A673 (cell line): ENCODE data around the gene KCND3.

Experiments used
- EZH2 ChIP-seq: fragments of 200-600 bp; sonication (generic); IDR thresholded peaks from 2 replicates; pipeline ENCODE4 v1.6.1; 2017; ENCODE audit warnings: borderline replicate concordance, low read depth, mild to moderate bottlenecking, mixed read lengths, antibody characterized with exemption, low read length; ENCODE audit not compliant: poor library complexity, severe bottlenecking
- TF ChIP-seq, protein P1 (sequence below): fragments of 300-800, 200-600 bp; sonication (generic); conservative IDR thresholded peaks from 2 replicates; pipeline ENCODE4 v1.5.1; 2017; ENCODE audit warnings: low read depth, mild to moderate bottlenecking, antibody characterized with exemption, low read length, moderate library complexity, mixed read lengths

DNA sequence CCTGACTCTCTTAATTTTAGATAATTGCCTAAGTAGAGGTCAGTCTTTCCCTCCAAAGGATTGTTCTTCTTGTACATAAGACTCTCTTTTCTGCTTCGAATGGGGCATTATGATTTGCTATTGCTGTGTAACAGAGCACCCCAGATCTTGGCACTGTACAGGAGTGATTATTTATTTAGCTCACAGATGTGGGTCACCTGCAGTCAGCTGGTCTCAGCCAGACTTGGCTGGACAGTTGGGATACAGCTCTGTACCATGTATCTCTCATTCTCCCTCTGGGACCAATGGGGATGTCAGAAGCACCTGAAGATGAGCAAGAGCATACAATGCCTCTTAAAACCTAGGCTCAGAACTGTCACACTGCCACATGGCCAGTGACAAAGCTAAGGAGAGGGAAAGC lies 23.4 kb upstream of the KCND3 start:
- TF ChIP-seq, protein P1, sequence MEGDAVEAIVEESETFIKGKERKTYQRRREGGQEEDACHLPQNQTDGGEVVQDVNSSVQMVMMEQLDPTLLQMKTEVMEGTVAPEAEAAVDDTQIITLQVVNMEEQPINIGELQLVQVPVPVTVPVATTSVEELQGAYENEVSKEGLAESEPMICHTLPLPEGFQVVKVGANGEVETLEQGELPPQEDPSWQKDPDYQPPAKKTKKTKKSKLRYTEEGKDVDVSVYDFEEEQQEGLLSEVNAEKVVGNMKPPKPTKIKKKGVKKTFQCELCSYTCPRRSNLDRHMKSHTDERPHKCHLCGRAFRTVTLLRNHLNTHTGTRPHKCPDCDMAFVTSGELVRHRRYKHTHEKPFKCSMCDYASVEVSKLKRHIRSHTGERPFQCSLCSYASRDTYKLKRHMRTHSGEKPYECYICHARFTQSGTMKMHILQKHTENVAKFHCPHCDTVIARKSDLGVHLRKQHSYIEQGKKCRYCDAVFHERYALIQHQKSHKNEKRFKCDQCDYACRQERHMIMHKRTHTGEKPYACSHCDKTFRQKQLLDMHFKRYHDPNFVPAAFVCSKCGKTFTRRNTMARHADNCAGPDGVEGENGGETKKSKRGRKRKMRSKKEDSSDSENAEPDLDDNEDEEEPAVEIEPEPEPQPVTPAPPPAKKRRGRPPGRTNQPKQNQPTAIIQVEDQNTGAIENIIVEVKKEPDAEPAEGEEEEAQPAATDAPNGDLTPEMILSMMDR = no peak
- TF ChIP-seq EZH2 = no peak
